Skeletal muscle tissue (tissue), 4 donors: Measurements from ENCODE around the gene SLC22A2. TPM values are rescaled to one million over a fixed set of nuclear protein-coding genes. Genes with fewer than 3 reads are reported as not detected.

Source experiments
- H3K27ac ChIP-seq: one replicate; pipeline ENCODE4 v1.7.0; 2013; ENCODE audit warnings: mild to moderate bottlenecking, low read depth, low read length, inconsistent platforms
- H3K27me3 ChIP-seq, 3 donors: one replicate each; pipeline ENCODE4 v1.7.0; 2013; ENCODE audit warnings: low read length in 3 of 3; ENCODE audit not compliant: control insufficient read depth in 3 of 3, insufficient read depth in 3 of 3
- H3K36me3 ChIP-seq, 3 donors: one replicate each; pipeline ENCODE4 v1.7.0; 2013; ENCODE audit warnings: low read length in 3 of 3; ENCODE audit not compliant: control insufficient read depth in 3 of 3, insufficient read depth in 3 of 3
- H3K4me1 ChIP-seq, 3 donors: one replicate each; pipeline ENCODE4 v1.7.0; 2013; ENCODE audit warnings: low read length in 3 of 3, mild to moderate bottlenecking in 3 of 3; ENCODE audit not compliant: control insufficient read depth in 3 of 3, insufficient read depth in 3 of 3
- H3K4me3 ChIP-seq, 3 donors: one replicate each; pipeline ENCODE4 v1.7.0; 2013; ENCODE audit warnings: low read length in 3 of 3
- H3K9ac ChIP-seq, 3 donors: one replicate each; pipeline ENCODE4 v1.7.0; 2013; ENCODE audit warnings: low read length in 3 of 3, mild to moderate bottlenecking in 3 of 3, moderate library complexity in 2 of 3, low read depth in 1 of 3
- H3K9me3 ChIP-seq, 3 donors: one replicate each; pipeline ENCODE4 v1.7.0; 2013; ENCODE audit warnings: low read length in 3 of 3; ENCODE audit not compliant: control insufficient read depth in 3 of 3
- total RNA-seq: library from RNA; depleted of rRNA; stranded (reverse); fragments of >200 nt; gene quantifications from one replicate; pipeline ENCODE4 v1.2.3, GENCODE V29; 2014
- donor health status: Osteomylitis.

Gene SLC22A2
- total RNA-seq, 1 donor from 2014 or later: not detected

DNA sequence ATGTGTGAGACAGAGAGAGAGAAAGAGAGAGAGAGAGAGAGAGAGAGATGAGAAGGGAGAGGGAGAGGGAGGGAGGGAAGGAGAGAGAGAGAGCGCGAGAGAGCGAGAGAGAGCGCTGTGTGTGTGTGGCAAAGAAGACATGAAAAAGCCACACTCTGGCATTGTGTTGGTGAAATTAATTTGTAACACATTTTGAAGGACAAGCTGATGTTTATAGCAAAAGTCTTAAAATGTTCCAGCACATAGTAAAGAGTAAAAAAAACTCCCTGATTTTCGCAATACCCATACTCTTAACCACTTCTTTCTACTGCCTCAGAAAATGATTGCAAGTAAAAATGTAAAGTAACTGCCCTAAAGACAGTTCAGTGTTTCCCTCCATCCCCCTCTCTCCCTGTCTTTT is 80.3 kb downstream of the SLC22A2 start:
- Histone ChIP-seq H3K4me1 (no peaks in the 10 kb centered on the region), H3K27me3 (no peaks in the 10 kb centered on the region), H3K27ac (no peak overlapping the region), H3K9me3 (no peaks in the 10 kb centered on the region), H3K36me3 (no peaks in the 10 kb centered on the region), H3K4me3 (no peak overlapping the region), H3K9ac (no peak overlapping the region)

- Histone ChIP-seq H3K27ac (no peak overlapping the region), H3K27me3 (no peaks in the 10 kb centered on the region), H3K4me1 (no peaks in the 10 kb centered on the region), H3K9ac (no peak overlapping the region), H3K4me3 (no peak overlapping the region), H3K9me3 (no peaks in the 10 kb centered on the region), H3K36me3 (no peaks in the 10 kb centered on the region)
Observed at GRCh38 chr6:160177220-160177619, 81.4 kb downstream of the SLC22A2 start.

GRCh38 chr6:160174681-160175080 is 83.9 kb downstream of the SLC22A2 start:
- no peaks in the 10 kb centered on the region for H3K9me3 ChIP-seq
- no peak overlapping the region for H3K9ac ChIP-seq
- no peak overlapping the region for H3K4me3 ChIP-seq
- H3K4me1 ChIP-seq: no peaks in the 10 kb centered on the region
- H3K36me3 ChIP-seq: no peaks in the 10 kb centered on the region
- H3K27ac ChIP-seq: no peak overlapping the region
- H3K27me3 ChIP-seq: no peaks in the 10 kb centered on the region

GRCh38 chr6:160173806-160174527 is 84.7 kb downstream of the SLC22A2 start:
- Histone ChIP-seq H3K9ac (no peak overlapping the region), H3K4me3 (no peak overlapping the region), H3K36me3 (no peaks in the 10 kb centered on the region), H3K4me1 (no peaks in the 10 kb centered on the region), H3K27me3 (no peaks in the 10 kb centered on the region), H3K27ac (no peak overlapping the region), H3K9me3 (no peaks in the 10 kb centered on the region)

DNA sequence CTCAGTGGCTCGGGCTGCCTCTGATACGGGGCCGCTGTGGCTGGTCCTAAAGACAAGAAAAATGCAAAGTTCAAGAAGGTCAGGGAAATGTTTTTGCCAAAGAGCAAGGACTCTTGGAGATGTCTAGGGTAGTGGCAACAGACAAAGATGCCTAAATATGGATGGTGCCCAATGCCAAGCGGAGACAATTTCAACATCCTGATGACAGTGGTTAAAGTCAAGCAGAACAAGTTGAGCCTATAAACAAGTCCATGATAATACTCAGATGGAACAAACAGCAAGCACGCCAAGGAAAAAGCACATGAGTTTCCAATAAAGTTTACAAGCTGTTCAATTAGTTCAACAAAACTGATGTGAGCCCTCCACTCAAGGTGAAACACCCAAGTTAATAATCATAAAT is 85.9 kb downstream of the SLC22A2 start:
- Histone ChIP-seq H3K36me3 (no peaks in the 10 kb centered on the region), H3K4me1 (no peaks in the 10 kb centered on the region), H3K9ac (no peak overlapping the region), H3K27ac (no peak overlapping the region), H3K9me3 (no peaks in the 10 kb centered on the region), H3K4me3 (no peak overlapping the region), H3K27me3 (no peaks in the 10 kb centered on the region)

DNA sequence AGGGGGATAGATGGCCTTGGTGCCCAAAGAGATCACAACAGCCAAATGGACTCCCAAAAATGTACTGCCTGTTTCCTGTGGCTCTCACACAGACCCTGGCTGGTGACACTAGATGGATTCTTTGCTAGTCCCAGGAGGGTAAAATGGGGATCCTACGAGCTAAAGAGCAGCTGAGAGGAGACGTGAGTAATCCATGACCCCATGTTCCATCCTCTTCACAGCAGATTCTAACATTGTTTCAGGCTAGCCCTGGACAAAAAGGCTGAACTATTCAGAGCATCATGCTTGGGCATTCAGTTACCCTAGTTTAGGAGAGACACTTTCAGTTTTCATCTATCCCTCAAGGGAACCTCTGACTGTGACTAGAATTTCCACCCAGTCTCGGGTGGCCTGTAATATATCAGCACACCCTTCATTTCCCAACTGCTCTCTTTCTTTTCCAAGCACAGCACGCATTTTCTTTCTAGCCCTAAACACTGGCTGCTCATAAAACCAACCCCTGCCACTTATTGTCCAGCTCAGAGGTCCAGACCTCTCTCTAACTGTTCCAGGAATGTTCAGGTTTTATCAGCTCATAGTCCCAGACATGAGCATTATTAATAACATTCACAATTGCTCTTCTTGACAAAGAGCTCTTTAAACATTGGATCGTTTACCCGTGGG is 88.5 kb downstream of the SLC22A2 start:
- H3K27ac ChIP-seq: no peak overlapping the region
- H3K27me3 ChIP-seq: peaks cover 0 to 5% (median 0%) of the 10 kb centered on the region in 3 donors
- no peaks in the 10 kb centered on the region for H3K4me1 ChIP-seq
- H3K9ac ChIP-seq: no peak overlapping the region
- no peak overlapping the region for H3K4me3 ChIP-seq
- H3K9me3 ChIP-seq: no peaks in the 10 kb centered on the region
- H3K36me3 ChIP-seq: no peaks in the 10 kb centered on the region

GRCh38 chr6:160167604-160168399 is 90.8 kb downstream of the SLC22A2 start:
- H3K4me1 ChIP-seq: no peaks in the 10 kb centered on the region
- no peak overlapping the region for H3K9ac ChIP-seq
- no peak overlapping the region for H3K4me3 ChIP-seq
- H3K27ac ChIP-seq: no peak overlapping the region
- no peaks in the 10 kb centered on the region for H3K9me3 ChIP-seq
- no peaks in the 10 kb centered on the region for H3K36me3 ChIP-seq
- peaks cover 0 to 5% (median 0%) of the 10 kb centered on the region in 3 donors for H3K27me3 ChIP-seq

Other genes with a start within 250 kb of the SLC22A2 start
- gene SLC22A1, start 137.0 kb downstream of the SLC22A2 start, total RNA-seq: 1.0 TPM
- gene SLC22A3, start 89.6 kb upstream of the SLC22A2 start, total RNA-seq: 8.4 TPM